ENCODE data around the gene C10orf71.

Gene C10orf71

DNA sequence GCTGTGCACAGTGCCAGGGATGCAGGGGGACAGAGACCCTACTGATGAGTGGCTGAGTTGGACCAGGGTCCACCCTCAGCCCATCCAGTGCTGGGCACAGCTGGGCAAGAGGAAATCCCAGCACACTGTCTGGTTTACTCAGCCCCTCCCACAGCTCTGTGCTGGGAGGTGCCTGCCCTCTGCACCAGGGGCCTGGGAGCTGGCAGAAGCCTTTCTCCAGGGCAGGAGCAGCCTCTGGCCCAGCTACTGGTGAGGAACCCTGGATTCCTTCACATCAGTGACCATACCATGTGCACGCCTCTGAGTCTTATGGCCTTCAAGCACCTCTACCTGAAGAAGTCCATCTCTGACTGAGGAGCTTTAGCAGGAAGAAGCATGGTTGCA is 25.9 kb upstream of the C10orf71 start:
- no peak for DNase-seq

- DNase-seq: no peak
These were observed 25.3 kb upstream of the C10orf71 start for GRCh38 chr10:49273626-49274025.

- no peak for DNase-seq
These were observed 24.1 kb upstream of the C10orf71 start for GRCh38 chr10:49274886-49275285.

- DNase-seq: no peak
These were observed 23.1 kb upstream of the C10orf71 start for GRCh38 chr10:49275896-49276295.

GRCh38 chr10:49276596-49276995 is 22.4 kb upstream of the C10orf71 start:
- DNase-seq: no peak

- DNase-seq: no peak
These were observed 21.0 kb upstream of the C10orf71 start for GRCh38 chr10:49277973-49278372.

GRCh38 chr10:49278497-49278981 is 20.4 kb upstream of the C10orf71 start:
- no peak for DNase-seq

DNA sequence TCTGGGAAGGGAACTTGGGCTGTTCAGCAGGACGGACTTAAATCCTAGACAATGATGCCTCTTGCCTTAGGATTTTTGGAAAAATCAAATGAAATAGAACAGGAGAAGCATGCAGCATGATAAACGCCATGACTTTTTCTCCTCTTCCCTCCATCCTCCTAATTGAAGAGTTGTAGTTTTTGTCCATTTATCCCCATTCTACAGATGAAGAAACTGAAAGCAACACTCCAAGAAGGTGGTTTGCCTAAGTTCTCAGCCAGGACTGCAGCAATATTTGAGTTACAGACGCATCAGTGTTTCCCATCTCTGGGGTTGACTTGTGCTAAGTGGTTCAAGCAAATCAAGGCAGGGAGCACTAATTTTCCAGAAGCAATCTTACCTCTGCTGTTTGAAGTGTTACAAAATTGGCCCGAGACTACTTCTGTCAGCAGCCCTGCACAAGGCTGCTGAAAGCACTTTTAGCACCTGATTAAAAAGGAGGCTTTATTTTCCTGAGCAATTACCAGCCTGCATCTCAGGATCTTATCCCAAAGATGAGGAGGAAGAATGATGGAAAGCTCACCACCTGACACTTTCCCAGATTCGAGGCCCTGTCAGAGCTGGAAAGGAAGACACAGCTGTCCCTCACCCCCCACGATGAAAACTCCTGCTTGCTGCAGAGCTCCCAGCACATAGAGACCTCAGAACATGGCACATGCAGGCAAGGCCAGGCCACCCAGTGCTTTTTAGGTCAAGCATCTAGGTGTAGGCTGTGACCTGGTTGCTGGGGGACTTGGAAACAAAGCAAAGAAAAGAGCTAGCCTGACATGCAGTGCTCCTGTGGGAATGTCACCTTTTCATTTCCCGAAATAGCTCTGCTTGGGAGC is 19.7 kb upstream of the C10orf71 start:
- DNase-seq: no peak

DNA sequence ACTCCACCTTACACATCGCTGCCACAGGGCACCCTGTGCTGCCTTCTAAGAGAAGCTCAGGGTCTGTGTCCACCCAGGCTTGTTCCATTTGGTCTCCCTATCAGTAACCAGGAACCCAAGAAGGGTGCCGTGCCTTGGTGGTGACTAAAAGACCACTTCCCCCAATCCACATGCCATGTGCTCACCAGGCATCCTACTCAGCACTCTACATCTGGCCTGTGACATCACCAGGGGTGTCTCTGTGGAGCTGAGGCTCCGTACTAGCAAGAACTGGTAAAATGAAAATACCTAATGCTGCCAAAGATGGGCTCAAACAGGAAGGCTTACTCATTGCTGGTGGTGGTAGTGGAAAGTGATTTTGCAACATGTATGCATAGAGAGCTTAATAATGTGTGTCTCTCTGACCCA is 19.0 kb upstream of the C10orf71 start:
- DNase-seq: no peak

DNA sequence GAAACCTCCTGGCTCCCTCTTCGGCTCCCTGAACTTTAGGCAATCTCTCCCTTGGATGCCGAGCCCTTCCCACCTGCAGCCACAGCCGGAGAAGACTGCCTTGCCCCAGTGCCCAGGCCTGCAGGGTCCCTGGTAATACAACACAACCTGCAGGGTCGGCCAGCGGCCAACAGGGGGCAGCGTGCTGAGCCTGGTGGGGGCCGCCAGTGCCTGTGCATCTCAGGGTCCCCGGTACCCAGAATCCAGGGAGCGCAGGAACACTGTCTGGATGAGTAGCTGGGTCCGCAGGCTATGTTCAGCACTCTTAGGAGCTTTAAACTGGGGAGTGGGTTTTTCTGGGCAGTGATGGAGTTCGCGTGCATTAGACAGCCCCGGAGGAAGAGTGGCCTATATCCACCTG is 17.5 kb upstream of the C10orf71 start:
- no peak for DNase-seq

DNA sequence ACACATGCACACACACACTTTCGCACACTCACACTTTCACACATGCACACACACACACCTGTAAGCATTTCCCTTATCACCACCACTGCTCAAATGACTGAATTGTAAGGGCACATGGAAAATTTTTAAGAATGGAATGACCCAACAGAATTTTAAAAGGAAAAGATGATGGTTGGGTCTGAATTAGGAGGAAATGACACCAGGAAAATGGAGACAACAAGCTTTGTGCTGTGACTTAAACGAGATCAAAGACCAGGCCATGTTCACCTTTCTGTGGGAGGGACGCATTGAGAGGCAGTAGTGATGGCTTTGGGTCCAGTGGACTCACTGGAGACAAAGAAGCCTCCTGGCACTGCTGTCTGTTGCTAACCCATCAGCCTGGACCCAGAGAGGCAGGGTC is 16.7 kb upstream of the C10orf71 start:
- no peak for DNase-seq

- no peak for DNase-seq
These were observed 16.1 kb upstream of the C10orf71 start for GRCh38 chr10:49282879-49283341.

- DNase-seq: no peak
These were observed 15.5 kb upstream of the C10orf71 start for GRCh38 chr10:49283491-49283890.

DNA sequence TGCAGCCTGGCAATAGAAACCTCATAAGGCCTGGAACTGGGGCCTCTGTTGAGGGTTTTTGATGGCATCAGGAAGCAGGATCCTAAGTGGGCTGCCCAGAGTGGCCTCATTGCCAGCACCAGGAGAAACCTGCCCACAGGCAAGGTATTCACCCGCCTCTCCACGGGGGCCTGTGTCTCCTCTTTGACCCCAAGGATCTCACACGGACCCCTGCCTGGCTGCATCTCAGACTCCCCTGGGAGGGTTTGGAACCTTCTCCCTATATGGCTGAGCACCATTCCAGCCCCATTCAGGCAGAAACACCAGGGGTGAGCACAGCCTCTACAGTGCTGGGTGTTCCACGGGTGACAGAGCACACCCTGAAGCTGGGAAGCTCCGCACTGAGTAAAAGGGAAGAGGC is 14.6 kb upstream of the C10orf71 start:
- no peak for DNase-seq

GRCh38 chr10:49285232-49285631 is 13.7 kb upstream of the C10orf71 start:
- no peak for DNase-seq

- DNase-seq: no peak
These were observed 12.3 kb upstream of the C10orf71 start for GRCh38 chr10:49286686-49287085.

DNA sequence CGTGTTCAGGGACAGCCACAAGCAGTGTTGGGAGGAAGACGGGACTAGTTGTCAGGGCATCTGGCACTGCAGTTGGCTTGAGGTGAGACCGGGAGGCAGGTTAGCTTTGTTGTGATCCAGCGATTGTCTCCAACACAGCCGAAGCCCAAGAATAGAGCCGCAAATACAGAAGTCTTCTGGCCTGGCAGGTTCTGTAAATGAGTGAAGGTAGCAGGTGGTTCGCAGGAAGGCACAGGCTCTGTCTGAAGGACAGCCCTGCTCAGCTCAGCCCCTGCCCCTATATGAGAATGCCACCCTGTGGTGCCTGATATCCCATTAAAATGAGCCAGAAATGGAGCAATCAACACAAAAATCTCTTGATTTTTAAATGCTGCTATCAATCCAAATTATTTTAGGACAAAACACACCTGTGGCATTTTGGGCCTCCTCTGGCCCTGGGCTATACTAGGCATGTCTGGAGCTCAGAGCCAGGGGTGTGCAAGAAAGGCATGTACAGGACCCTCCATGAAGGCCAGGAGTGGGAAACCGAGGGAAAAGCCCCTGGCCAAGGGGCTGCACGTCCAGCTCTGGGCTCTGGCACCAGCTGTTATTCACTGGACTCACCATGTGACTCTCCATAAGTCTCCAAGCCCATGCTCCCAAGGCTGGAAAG is 11.2 kb upstream of the C10orf71 start:
- no peak for DNase-seq

- no peak for DNase-seq
These were observed 10.5 kb upstream of the C10orf71 start for GRCh38 chr10:49288341-49289065.

GRCh38 chr10:49289480-49289879 is 9.5 kb upstream of the C10orf71 start:
- DNase-seq: no peak

- no peak for DNase-seq
These were observed 8.8 kb upstream of the C10orf71 start for GRCh38 chr10:49290131-49290530.

- DNase-seq: no peak
These were observed 8.4 kb upstream of the C10orf71 start for GRCh38 chr10:49290607-49291006.

GRCh38 chr10:49292565-49293207 is 6.3 kb upstream of the C10orf71 start:
- DNase-seq: no peak

DNA sequence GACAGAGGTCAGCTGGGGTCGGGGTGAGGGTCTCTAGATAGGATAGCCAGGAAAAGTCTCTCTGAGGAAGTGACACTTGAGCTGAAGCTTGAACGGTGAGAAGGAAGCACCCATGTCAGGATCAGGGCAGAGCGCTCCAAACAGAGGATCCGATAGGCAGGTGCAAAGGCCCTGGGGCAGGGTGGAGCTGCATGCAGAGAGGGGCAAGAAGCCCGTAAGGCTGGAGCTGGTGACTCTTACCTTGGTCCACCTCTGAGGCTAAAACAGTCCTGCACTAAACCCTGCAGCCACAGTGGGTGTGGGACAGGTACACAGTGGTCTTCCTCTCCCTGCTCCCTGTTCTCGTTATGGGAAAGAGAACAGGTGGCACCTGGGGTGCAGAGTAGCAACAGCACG is 5.8 kb upstream of the C10orf71 start:
- DNase-seq: no peak
